K562 (cell line): ENCODE results near the gene CHRM4. TPM values are rescaled to one million over a fixed set of nuclear protein-coding genes. Genes with fewer than 3 reads are reported as not detected.

Experiments used
- CCAR2 ChIP-seq: fragments of 200-400 bp; formaldehyde crosslinking; IDR thresholded peaks from 2 replicates; pipeline ENCODE4 v1.6.1; 2017; ENCODE audit warnings: mild to moderate bottlenecking, low read depth, low read length
- CEBPG ChIP-seq, 3 experiments: fragments of 200-800 bp in 1 of 3; sonication (Bioruptor generic) in 1 of 3; sonication (generic) in 1 of 3; formaldehyde crosslinking in 1 of 3; IDR thresholded peaks in 2 of 3; conservative IDR thresholded peaks in 1 of 3; 2 replicates each; pipeline versions ENCODE4 v1.6.1 to v1.8.0; 2016 to 2022; ENCODE audit warnings: missing compliant biosample characterization in 2 of 3, missing genetic modification characterization in 2 of 3, mild to moderate bottlenecking in 1 of 3, missing genetic modification reagents in 1 of 3
- E2F1 ChIP-seq: sonication (generic); formaldehyde crosslinking; IDR thresholded peaks from 2 replicates; pipeline ENCODE4 v1.8.1; 2023; ENCODE audit warnings: mild to moderate bottlenecking, missing genetic modification reagents, moderate library complexity
- FOXM1 ChIP-seq, 2 experiments: fragments of 450-650 bp in 1 of 2; sonication (generic) in 1 of 2; formaldehyde crosslinking in 1 of 2; IDR thresholded peaks; 2 replicates each; pipeline versions ENCODE4 v1.6.1 to v1.9.0; 2017 to 2022; ENCODE audit warnings: low read depth in 2 of 2, mild to moderate bottlenecking in 2 of 2, missing genetic modification reagents in 1 of 2, moderate library complexity in 1 of 2
- FUS ChIP-seq: fragments of 200-400 bp; formaldehyde crosslinking; optimal IDR thresholded peaks from 2 replicates; pipeline ENCODE3; 2017; ENCODE audit warnings: low read depth, low read length
- HDAC3 ChIP-seq: fragments of 450-650 bp; IDR thresholded peaks from 2 replicates; pipeline ENCODE4 v1.6.1; 2018; ENCODE audit warnings: borderline replicate concordance, mild to moderate bottlenecking, moderate library complexity; ENCODE audit not compliant: partially characterized antibody
- KAT7 ChIP-seq: sonication (generic); formaldehyde crosslinking; IDR thresholded peaks from 2 replicates; pipeline ENCODE4 v1.8.0; 2022; ENCODE audit warnings: missing genetic modification reagents, mild to moderate bottlenecking, borderline replicate concordance
- NEUROD1 ChIP-seq: fragments of 150-350 bp; IDR thresholded peaks from 2 replicates; pipeline ENCODE4 v1.6.1; 2014; ENCODE audit warnings: borderline replicate concordance, low read length, low read depth; ENCODE audit not compliant: partially characterized antibody
- PTRF ChIP-seq: fragments of 450-650 bp; IDR thresholded peaks from 2 replicates; pipeline ENCODE4 v1.6.1; 2016; ENCODE audit warnings: mild to moderate bottlenecking, missing genetic modification characterization, missing compliant biosample characterization
- RBBP5 ChIP-seq: fragments of 200-600 bp; sonication (generic); IDR thresholded peaks from 2 replicates; pipeline ENCODE4 v1.6.1; 2012; ENCODE audit warnings: borderline replicate concordance, mild to moderate bottlenecking, low read length, control low read depth, inconsistent platforms; ENCODE audit not compliant: insufficient read depth, poor library complexity, severe bottlenecking
- RBM22 ChIP-seq: fragments of 200-400 bp; formaldehyde crosslinking; IDR thresholded peaks from 2 replicates; pipeline ENCODE4 v1.6.1; 2018; ENCODE audit warnings: low read length, low read depth; ENCODE audit not compliant: poor library complexity, severe bottlenecking
- SRSF3 ChIP-seq: fragments of 200-400 bp; formaldehyde crosslinking; IDR thresholded peaks from 2 replicates; pipeline ENCODE4 v1.6.1; 2016; ENCODE audit warnings: mild to moderate bottlenecking, low read length, moderate library complexity; ENCODE audit not compliant: insufficient read depth
- STAG1 ChIP-seq: sonication (generic); formaldehyde crosslinking; IDR thresholded peaks from 2 replicates; pipeline ENCODE4 v1.5.0; 2020; ENCODE audit warnings: missing genetic modification reagents, borderline replicate concordance
- STAT6 ChIP-seq: sonication (generic); formaldehyde crosslinking; IDR thresholded peaks from 2 replicates; pipeline ENCODE4 v1.8.1; 2023; ENCODE audit warnings: mild to moderate bottlenecking, missing genetic modification reagents
- THRB ChIP-seq: fragments of 450-650 bp; formaldehyde crosslinking; conservative IDR thresholded peaks from 2 replicates; pipeline ENCODE4 v1.4.0; 2022; ENCODE audit warnings: mild to moderate bottlenecking, missing genetic modification characterization
- WHSC1 ChIP-seq: IDR thresholded peaks from one replicate; pipeline ENCODE4 v1.6.1; 2012; ENCODE audit warnings: low read length, control low read depth, inconsistent platforms
- YBX1 ChIP-seq: fragments of 450-650 bp; IDR thresholded peaks from 2 replicates; pipeline ENCODE4 v1.7.1; 2016; ENCODE audit warnings: mild to moderate bottlenecking
- ZNF143 ChIP-seq: sonication (generic); formaldehyde crosslinking; IDR thresholded peaks from 2 replicates; pipeline ENCODE4 v1.9.0; 2022; ENCODE audit warnings: mild to moderate bottlenecking, missing genetic modification reagents
- polyA plus RNA-seq, 8 experiments: library from polyadenylated mRNA; depleted of rRNA in 4 of 8; stranded (reverse) in 5 of 8; unstranded in 3 of 8; fragments of >200 nt; fragmentation: Nextera tagmentation in 2 of 8; fragmentation: Illumina TruSeq in 1 of 8; extraction: Ambion mirVana in 2 of 8; extraction: Trizol in 1 of 8; gene quantifications; 2 replicates each; pipeline versions ENCODE4 v1.2.1 to v1.2.3, GENCODE V29; 2011 to 2014; ENCODE audit warnings: inconsistent platforms in 1 of 8, missing spikeins in 1 of 8
- total RNA-seq, 7 experiments: library from RNA; depleted of rRNA in 6 of 7; stranded (reverse); fragments of >200 nt in 6 of 7; fragmentation: Illumina TruSeq in 2 of 7; extraction: Trizol in 2 of 7; gene quantifications; 2 replicates each; pipeline versions ENCODE4 v1.2.1 to v1.2.3, GENCODE V29; 2011 to 2021; ENCODE audit warnings: low replicate concordance in 1 of 7
- TF ChIP-seq, protein P1 (sequence below), 3 experiments: fragments of 200-800 bp in 1 of 3; sonication (Bioruptor generic) in 1 of 3; sonication (generic) in 1 of 3; formaldehyde crosslinking in 1 of 3; IDR thresholded peaks; 2 replicates each; pipeline versions ENCODE4 v1.6.1 to v1.8.0; 2016 to 2022; ENCODE audit warnings: mild to moderate bottlenecking in 2 of 3, missing compliant biosample characterization in 2 of 3, missing genetic modification characterization in 2 of 3, missing genetic modification reagents in 1 of 3

CHRM4 gene
- total and polyA plus RNA-seq, 9 of the 15 experiments (the other 6 are each of a cell fraction or from before 2014, with no cell fraction given), result 0.22 to 1.3 (median 0.40) TPM; not detected in 2

- TF ChIP-seq NEUROD1 (no peak), THRB (no peak), STAG1 (peak; percentile 59; the same call in 1 of the 2 replicates), CCAR2 (no peak), FUS (no peak), PTRF (no peak), RBM22 (no peak), HDAC3 (no peak), WHSC1 (no peak), CEBPG (CRISPR knock-in tag; IDR thresholded peaks at IDR 0.05) (no peak), CEBPG (tag; conservative IDR thresholded peaks at IDR 0.05 in 1 of 2, IDR thresholded peaks at IDR 0.05 in 1 of 2) (no peak), YBX1 (no peak), SRSF3 (no peak), ZNF143 (CRISPR knock-in tag) (no peak), STAT6 (no peak), KAT7 (CRISPR knock-in tag) (0 out of 2 replicates have a peak, but pooled peaks have one; percentile 80), RBBP5 (peak; percentile 41), FOXM1 (IDR thresholded peaks at IDR 0.05; ENCODE audit: low read depth) (no peak), FOXM1 (CRISPR knock-in tag; IDR thresholded peaks at IDR 0.05; ENCODE audit: low read depth) (no peak), E2F1 (CRISPR knock-in tag) (no peak)
- TF ChIP-seq, protein P1, sequence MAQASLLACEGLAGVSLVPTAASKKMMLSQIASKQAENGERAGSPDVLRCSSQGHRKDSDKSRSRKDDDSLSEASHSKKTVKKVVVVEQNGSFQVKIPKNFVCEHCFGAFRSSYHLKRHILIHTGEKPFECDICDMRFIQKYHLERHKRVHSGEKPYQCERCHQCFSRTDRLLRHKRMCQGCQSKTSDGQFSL (CRISPR knock-in tag; IDR thresholded peaks at IDR 0.05), result peak; percentile 45; the same call in 1 of the 2 replicates
- TF ChIP-seq, protein P1 (tag; IDR thresholded peaks at IDR 0.05), result no peak
Observed at GRCh38 chr11:46352063-46352841, 39.3 kb downstream of the CHRM4 start (continued).
